GM18502 (cell line): ENCODE results near the gene PRKCA.

ENCODE experiments used
- ATAC-seq: cut with Tn5 transposase; IDR thresholded peaks from one replicate; pipeline ENCODE4 v1.9.1; 2021; ENCODE audit warnings: mild to moderate bottlenecking; ENCODE audit not compliant: unreplicated experiment, poor library complexity

The PRKCA gene

DNA sequence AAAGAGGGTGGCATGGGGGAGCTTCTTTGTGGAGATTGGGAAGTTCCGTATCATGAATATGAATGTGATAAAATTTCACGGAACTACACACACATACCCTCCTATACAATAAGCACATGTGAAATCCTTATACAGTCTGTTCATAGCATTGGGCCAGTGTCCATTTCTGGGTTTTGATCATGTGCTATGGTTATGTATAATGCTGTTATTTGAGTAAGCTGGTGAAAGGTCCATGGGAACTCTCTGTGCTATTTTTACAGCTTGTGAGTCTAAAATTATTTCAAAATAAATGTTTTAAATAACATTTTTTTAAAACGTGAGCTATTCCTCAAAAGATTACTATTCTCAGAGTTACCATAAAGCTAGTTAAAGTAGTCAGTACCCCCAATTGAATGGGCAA lies 327.3 kb downstream of the PRKCA start:
- ATAC-seq, result no peak

DNA sequence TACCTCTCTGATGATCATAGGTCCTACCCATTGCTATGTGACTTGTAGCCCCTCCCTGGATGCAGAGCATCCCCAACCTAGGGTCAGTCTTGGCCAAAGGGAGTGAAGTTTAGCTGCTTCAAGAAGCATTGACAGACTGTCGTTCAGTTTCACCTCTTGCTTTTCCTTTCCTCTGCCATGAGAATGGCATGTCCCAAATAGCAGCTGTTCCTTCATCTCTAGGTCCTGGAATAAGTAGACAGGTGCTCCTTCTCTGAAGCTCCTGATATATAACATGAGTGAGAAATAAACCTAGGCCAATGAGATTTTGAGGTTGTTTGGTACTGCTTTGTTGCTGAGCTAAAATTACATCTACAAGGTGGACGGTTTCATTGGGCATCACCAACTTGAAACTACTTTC lies 328.0 kb downstream of the PRKCA start:
- ATAC-seq, result no peak

DNA sequence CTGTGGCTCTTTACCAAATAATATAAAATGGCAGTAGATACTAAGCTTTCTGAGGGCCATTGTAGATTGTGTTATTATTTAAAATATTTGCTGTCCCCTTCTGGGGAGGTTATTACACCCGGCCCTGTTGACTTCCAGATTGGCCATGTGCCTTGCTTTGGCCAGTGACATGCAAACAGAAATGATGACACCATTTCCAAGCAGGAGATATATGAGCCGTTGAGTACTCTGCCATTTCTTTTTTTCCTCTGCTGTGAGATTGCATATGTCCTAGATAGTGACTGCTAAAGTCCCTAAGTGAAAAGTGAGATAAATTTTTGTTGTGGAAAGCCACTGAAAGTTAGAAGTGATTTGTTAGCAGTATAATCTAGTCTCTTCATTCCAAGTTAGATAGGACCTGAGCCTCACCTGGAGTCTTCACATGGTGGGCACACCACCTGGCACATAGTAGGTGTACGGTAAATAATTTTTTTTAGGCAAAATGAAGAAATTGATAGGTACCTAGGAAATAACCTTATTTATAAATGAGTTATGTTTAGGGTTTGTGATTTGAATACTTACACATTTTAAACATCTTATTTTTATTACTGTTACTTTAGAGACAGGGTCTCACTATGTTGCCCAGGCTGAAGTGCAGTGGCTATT lies 328.5 kb downstream of the PRKCA start:
- no peak for ATAC-seq

DNA sequence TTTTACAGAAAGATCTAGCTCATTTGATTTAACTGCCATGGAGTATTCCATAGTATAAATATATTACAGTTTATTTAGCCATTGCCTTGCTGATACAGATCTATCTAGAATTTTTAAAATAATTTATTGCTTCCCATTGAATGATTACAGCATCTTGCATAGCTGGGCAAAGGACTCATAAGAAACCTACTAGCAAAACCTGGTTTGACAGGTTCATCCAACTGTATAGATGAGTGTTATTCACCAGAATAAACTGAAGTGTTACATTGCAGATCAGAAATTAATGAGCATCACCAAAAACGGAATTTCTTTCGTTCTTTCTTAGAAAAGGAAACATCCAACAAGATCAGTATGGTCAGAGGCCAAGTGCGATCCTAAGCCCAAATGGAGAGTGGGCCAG lies 330.3 kb downstream of the PRKCA start:
- no peak for ATAC-seq

DNA sequence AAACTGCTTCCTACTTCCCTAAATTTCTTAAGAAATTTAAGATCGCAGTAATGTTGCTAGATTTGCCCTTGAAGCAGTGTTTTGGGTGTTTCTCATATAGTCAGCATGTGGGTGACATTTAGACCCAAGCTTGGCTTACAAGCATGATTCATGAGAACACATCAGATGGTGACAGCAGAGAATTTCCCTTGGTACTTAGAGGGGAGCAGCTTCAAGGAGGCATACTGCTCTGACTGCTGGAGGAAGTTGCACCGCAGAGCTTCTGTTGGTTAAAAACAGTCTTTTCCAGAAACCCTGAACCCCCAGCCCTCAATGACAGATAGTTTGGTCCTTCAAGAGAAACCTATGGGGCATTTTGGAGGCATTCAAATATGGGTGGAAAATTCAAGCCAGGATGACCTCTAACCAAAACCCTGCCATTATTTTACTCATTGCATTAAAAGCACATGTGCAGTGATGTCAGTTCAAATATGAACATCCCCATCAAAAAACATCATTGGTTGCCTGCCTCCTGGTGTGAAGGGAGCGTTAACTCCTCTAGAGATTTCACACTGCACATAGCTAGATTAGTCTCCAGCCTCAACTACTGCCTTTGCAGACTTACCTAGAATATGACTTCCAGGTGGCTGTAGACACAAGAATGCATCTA lies 331.0 kb downstream of the PRKCA start:
- ATAC-seq, result no peak

DNA sequence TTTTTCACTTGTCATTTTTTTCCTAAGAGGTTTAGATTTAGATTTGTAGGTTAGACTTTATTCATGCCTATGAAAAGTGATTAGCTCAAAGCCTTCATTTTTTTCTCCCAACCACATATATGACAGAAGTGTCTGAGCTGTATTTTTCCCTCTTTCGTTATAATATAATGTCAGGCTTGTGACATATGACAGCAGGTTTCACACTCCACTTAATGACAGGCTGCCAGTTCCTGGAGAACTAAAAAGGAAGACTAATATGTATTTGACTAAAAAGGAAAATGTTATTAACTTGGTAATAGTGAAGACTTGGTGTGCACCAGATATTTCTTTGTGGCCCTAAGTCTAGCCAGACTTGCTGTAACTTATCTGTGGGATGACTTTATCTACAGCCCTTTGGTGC lies 331.8 kb downstream of the PRKCA start:
- ATAC-seq, result no peak

DNA sequence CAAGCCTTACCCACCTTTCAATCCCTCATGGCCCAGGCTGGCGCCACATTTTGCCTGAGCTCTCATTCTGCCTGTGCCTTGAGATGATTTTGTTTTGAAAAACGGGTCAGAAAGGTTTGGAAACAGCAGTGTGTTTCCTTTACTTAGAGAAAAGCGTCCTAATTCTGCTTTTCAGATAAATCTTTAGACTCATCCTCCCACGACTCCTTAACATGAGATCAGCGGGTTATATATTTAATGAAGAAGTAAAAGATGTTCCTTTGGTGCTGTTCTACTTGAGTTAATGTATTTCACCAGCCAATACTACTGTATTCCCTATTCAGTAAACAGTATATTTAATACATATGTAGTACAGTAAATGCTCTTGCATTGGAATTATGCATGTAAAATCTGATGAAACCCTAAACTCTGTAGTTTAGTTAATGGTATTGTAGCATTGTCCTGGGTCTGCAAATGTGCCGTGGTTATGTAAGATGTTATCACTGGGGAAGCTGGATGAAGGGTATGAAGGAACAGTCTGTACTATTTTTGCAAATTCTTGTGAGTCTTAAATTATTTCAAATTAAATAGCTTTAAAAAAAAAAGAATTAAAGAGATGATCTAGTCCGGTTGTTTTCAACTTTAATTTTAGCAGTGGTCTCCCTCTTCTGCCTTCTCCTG lies 333.1 kb downstream of the PRKCA start:
- no peak for ATAC-seq

DNA sequence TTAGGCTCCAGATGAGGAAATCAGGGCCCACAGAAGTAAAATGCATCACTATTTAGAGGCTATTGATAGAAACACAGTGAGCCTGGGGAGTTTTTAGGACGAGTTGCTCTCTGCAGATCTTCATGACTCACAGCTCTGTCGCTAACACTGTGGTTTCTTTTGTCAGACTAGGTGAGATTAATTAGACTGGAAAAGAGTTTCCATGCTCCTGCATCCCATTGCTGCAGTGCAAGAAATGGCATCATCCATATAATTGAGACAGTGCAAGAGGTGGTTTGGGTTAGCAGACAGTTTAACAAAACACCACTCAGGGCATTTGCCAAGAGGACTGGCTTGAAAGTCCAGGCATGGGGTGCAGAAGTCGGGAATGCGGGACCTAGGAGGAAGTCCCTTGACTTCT lies 333.7 kb downstream of the PRKCA start:
- no peak for ATAC-seq

DNA sequence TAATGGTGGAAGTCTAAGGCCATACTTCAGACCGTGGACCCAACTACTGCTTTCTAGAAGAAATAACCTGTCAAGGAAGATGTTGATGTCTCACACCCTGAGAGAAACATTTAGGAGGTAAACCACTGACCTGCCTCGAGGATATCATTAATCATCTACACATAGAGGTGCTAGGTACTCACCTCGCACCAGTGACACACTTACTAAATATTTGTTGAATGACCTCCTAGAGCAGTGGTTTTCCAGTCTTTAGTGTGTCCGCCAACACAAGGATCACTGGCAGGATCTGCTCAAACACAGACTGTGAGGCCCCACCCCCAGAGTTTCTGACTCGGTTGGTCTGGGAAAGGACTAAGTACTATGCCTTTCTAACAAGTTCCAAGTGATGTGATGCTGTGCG lies 335.1 kb downstream of the PRKCA start:
- no peak for ATAC-seq

DNA sequence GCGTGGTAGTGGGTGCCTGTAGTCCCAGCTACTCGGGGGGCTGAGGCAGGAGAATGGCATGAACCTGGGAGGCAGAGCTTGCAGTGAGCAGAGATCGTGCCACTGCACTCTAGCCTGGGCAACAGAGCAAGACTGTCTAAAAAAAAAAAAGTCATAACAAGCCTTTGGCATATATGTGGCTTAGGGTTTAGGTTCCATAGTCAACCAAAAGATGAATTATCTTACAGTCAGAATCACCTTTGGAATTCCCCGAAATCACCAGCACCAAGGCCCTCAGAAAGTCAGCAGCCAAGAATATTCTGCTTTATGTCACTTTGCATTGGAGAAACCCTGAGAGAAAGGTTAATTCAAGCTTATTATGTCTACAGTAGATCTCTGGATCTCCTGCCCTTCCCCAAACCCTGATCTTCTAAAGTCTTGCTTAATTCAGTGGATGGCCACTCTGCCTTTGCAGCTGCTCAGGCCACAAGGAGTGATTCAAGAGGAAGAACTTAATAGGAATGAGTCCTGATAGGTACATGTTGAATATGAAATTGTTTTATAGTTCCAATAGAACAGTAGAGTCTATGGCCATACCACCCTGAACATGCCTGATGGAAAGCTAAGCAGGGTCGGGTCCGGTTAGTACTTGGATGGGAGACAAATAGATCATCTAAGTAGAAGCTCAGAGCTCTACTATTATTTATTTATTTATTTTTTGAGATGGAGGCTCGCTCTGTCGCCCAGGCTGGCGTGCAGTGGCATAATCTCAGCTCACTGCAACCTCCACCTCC lies 336.5 kb downstream of the PRKCA start:
- no peak for ATAC-seq

DNA sequence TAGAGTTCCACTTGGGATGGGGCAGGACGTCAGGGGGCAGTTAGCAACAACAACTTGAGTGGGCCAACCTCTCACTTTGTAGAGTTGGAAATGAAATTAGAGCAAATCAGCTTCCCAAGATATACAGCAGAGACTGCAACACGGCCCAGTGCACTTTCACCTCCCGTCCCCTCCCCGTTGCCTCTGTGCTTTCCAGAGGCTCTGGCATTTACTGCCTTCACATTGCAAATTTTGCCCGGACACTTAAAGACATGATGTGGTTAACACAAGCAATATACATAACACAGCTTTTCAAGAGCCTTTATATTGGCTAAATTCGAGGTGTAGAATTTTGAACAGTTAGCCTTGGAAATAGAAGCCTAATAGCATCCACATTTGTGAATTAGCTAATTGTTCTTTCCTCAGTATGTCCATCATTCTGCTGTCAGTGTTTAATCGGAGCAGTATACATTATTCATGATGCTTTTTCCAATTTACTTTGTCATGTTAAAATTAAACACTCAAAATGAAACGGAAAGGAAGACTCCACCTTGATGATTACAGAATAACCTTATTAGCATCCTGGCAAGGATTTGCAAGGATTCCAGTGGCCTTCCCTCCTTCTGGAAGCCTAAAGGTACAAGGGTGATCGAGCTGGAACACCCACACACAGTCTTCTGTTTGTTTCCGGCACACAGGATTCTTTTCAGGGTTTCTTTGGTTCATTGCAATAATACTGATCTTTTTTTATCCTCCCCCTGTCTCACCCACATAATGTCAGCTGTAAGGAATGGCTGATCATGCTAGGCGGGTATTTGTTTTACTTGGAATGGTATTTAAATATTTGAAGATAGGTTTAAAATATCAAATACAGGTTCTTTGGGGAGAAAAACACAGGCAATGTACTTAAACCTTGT lies 341.6 kb downstream of the PRKCA start:
- ATAC-seq, result no peak

DNA sequence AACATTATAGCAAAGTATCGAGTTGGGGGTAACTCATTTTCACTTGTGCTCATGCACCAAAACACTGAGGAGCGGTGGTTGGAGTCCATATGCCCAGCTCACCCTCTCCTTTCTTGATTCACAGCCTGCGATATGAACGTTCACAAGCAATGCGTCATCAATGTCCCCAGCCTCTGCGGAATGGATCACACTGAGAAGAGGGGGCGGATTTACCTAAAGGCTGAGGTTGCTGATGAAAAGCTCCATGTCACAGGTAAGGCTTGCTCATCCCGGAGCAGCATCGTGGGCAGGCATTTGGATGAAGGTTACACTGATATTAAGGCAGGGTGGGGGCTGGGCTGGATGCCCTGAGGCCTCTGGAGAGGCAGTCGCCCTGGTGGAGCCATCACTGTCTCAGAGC lies 342.8 kb downstream of the PRKCA start:
- ATAC-seq, result no peak

DNA sequence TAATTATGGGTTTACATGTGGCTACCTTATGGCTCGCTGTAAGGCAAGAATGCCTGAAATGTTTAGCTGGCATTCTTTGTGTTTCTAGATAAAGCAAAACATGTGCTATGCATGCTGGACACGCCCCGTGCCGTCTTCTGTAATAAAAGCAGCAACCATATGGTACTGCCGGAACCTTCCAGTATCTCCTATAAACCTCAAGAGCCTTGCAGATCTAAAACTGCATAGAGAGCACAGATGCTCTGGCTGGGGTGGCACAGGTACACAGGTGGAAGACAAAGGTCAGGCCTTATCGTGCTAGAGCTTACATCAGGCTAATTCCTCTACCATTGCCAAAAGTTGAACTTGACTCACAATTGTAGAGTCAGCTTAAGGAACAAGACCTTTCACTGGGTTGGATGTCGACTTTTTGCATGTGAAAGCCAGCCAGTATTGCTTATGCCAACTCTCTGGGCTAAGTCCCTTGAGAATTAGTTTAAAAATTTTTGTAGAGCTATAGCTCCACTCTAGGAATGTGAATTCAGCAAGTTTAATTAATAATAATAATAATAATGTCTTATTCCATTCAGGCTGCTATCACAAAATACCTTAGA lies 345.1 kb downstream of the PRKCA start:
- no peak for ATAC-seq

DNA sequence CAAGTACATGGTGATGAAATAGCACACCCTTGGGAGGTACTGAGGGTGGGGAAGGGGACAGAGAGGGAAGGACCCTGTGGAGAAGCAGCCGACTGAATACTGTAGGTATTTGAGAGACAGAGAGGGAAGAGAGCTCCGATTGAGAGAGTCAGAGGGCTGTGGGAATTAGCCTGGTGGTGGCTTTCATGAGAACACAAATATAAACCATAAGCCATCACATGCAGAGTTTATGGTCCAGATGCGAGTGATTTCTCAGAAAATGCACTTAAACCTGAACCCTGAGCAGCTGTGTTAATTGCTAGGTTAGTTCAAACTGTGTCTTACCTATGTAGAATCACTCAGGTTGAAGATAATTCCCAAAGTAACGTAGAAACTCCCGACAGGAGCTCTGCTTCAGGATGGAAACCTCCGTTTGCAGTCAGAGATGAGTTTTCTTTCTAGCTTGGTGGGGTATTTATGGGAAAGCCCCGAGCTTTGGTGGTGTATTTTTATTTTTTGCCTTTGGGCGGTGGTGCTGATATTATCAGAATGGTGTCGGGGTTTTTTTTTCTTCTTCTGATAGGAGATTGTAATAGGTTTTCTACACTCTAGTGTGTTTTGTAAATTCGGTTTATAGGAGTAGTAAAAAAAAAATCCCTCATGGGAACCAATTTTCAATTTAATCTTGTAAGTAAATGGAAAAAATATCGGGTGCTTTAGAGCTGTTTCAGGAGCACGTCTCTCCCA lies 347.6 kb downstream of the PRKCA start:
- no peak for ATAC-seq

DNA sequence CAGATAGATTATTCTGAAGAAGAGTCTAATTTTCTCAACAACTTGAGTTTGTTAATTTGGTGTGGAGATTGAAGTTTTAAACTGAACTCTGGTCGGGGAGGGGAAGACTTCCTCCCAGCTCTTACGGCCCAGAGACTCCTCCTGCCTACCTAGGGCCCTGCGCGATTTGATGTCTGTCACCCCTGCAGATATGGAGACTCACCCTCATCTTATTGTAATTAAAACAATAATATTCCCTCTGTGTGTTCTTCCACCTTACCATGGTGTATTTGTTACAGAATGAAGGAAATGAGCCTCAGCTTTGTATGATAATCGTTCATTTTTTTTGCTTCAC lies 348.1 kb downstream of the PRKCA start:
- ATAC-seq, result no peak

DNA sequence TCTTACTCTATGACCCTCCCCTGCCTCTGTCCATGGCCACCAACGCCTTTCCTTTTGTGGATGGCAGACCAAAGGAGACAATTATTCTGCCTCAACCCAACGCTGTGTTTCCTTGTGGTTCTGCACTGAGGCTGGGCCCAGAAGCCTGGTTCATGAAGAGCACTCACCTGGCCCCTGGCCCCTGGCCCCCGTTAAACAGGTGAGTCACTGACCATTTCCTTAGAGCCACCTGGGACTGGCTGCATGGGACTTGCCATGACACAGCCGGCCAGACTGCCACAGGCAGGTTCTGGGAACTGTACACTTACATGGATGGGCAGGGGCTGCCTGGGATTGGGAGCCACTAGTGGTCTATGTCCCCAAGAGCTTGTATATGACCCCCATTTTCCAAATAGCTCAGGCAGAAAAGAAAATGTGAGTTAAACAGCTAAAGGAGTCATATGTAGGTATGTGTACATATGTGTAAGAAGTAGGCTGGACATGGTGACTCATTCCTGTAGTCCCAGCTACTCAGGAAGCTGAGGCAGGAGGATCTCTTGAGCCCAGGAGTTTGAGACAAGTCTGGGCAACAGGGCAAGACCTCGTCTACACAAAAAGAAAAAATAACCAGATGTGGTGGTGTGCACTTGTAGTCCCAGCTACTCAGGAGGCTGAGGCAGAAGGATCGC lies 350.6 kb downstream of the PRKCA start:
- no peak for ATAC-seq

DNA sequence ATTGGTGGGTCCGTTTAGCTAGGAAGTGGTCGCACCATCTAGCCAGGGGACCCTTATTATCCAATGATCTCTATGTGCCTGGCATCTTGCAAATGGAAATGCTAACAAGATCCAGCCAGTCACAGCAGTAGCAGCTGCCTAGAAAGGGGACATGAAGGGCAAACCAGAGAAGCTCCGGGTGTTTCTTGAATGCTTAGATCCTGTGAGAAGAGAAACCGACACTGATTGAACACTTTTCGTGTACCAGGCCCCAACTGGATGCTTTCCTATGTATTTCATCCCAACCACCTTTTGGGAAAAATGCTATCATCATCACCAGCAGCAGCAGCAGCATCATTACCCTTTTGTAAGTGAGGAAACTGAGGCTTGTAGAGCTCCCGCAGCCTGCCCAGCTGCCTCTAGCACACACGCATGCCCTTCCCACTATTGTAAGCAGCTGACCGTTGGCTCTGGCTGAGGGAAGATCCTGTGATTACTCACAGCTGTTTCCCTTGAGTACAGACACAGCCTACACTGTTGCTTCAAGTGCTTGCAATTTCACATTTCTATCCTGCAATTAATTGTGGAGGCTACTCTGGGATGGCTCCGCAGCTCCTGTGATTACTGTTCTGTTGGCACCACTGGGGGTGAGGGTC lies 351.8 kb downstream of the PRKCA start:
- no peak for ATAC-seq

DNA sequence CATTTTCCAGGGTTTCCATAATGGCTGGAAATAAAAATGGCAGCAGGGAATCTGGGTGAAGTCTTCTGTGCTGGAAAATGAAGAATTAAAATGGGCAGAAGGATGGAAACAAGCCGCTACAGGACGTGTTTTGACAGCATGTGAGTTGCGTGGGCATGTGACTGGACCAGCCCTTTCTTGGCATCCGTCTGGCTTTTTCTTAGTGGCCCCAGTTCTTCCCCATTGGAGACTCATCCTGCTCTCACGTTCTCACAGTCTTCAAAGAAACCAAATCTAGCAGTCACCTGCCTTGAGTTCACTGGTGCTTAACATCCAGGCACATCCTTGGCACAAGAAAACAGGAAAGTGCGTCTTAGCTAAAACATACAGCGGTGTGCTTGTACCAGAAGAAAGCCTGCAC lies 352.4 kb downstream of the PRKCA start:
- ATAC-seq, result no peak
